Activated T-cell treated with anti-CD3 and anti-CD28 coated beads for 1 hour (primary cell): ENCODE measurements around the gene TMEM163.
"Not testable (repeated sequence)": the region's sequence is repeated elsewhere in the genome, so short reads cannot be mapped to it uniquely, and the experiment has no call there.

Experiments
- DNase-seq: peaks from one replicate; pipeline ENCODE4 v3.0.0-alpha.2; 2020; ENCODE audit warnings: low read depth

Gene TMEM163

GRCh38 chr2:134527381-134527780 is 191.4 kb downstream of the TMEM163 start:
- no peak for DNase-seq

GRCh38 chr2:134522496-134523455 is 196.0 kb downstream of the TMEM163 start:
- DNase-seq = no peak

- no peak for DNase-seq
Observed at GRCh38 chr2:134518101-134518500, 200.7 kb downstream of the TMEM163 start.

- DNase-seq = no peak
Observed at GRCh38 chr2:134515137-134515536, 203.7 kb downstream of the TMEM163 start.

- no peak for DNase-seq
Observed at GRCh38 chr2:134513465-134513804, 205.4 kb downstream of the TMEM163 start.

- DNase-seq = no peak
Observed at GRCh38 chr2:134512734-134513464, 205.9 kb downstream of the TMEM163 start.

GRCh38 chr2:134508391-134508790 is 210.4 kb downstream of the TMEM163 start:
- DNase-seq = no peak

- DNase-seq = no peak
Observed at GRCh38 chr2:134507697-134508096, 211.1 kb downstream of the TMEM163 start.

GRCh38 chr2:134507159-134507558 is 211.6 kb downstream of the TMEM163 start:
- not testable (repeated sequence) for DNase-seq

- no peak for DNase-seq
Observed at GRCh38 chr2:134505446-134505845, 213.4 kb downstream of the TMEM163 start.

GRCh38 chr2:134504586-134505336 is 214.0 kb downstream of the TMEM163 start:
- no peak for DNase-seq

- no peak for DNase-seq
Observed at GRCh38 chr2:134502104-134502503, 216.7 kb downstream of the TMEM163 start.

- DNase-seq = no peak
Observed at GRCh38 chr2:134501476-134502091, 217.2 kb downstream of the TMEM163 start.

- DNase-seq = no peak
Observed at GRCh38 chr2:134500211-134500935, 218.4 kb downstream of the TMEM163 start.

GRCh38 chr2:134499307-134499926 is 219.4 kb downstream of the TMEM163 start:
- no peak for DNase-seq

GRCh38 chr2:134498654-134499053 is 220.1 kb downstream of the TMEM163 start:
- no peak for DNase-seq

GRCh38 chr2:134493797-134494196 is 225.0 kb downstream of the TMEM163 start:
- no peak for DNase-seq

- no peak for DNase-seq
Observed at GRCh38 chr2:134491771-134492441, 226.9 kb downstream of the TMEM163 start.

GRCh38 chr2:134491022-134491421 is 227.8 kb downstream of the TMEM163 start:
- no peak for DNase-seq

GRCh38 chr2:134490559-134490958 is 228.2 kb downstream of the TMEM163 start:
- DNase-seq = no peak
